Hematopoietic multipotent progenitor cell treated with erythropoietin and hydrocortisone succinate and interleukin-3 and kit ligand, for 17 days (in vitro differentiated cells): Measurements from ENCODE around the gene MAML2.

Experiments used
- DNase-seq: peaks from one replicate; pipeline ENCODE4 v3.0.0-alpha.2; 2015; ENCODE audit warnings: low spot score

MAML2 gene

DNA sequence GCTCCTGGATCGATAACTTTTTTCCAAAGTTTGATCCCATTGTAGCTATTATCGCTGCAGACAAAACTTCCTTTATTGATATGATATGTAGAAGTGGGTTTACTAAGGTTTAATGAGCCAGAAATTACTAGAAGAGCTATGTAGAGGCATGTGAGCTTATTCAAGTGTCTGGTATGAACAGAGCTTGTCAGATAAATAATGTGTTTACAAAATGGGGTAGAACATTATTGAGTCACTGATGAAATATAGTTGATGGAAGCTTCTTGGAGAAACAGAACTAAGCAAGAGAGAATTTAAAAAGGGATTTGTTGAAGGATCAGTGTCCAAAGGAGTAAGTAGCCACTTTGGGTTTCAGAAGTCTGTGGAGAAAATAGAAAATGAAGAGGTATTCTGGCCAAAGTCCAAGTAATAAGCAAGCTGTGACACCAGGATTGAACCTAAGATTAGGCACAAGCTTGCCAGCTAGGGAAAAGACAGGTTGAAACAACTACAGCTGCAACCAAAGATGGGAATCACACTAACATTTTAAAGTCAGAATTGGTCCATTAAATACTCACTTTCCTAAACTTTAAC lies 104.3 kb downstream of the MAML2 start:
- no peak for DNase-seq

DNA sequence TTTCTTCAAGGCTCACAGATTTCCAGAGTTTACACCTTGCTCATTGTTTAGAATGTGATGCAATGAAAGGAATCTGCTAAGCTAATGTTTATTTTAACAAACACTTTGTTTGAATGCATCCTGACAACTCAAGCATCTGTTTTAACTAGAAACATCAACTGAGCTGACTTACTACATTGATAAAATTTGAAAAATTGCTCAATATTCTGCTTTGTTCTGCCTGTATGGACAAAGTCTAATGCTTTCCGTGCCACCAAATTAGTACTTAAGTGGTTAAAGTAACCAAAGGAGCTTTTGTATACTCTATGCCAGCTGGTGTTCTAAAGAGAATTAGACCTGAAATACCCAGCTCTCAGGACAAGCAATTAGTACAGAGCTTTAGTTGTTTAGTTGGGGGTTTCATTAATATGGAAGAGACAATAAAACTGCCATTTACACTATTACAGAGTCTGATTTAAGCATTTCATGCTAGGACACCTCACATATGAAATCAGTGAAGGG lies 105.2 kb downstream of the MAML2 start:
- DNase-seq, result no peak

DNA sequence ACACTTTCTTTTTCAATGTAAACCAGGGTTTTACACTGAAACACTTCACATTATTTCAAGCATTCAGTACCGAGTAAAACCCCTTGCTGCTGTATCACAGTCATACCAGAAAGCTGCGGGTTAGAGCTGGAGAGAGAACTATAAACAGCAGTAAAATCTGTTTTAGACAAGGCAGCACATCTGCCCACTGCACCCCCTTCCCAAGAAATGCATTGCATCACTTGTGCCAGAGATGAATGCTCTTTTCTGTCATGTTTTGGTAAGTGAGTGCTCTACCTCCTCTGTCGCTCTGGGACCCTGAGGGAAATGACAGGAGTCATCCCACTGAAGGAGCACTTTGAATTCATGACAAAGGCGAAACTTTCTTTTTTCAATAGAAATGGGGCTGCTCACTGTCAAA lies 107.2 kb downstream of the MAML2 start:
- no peak for DNase-seq

DNA sequence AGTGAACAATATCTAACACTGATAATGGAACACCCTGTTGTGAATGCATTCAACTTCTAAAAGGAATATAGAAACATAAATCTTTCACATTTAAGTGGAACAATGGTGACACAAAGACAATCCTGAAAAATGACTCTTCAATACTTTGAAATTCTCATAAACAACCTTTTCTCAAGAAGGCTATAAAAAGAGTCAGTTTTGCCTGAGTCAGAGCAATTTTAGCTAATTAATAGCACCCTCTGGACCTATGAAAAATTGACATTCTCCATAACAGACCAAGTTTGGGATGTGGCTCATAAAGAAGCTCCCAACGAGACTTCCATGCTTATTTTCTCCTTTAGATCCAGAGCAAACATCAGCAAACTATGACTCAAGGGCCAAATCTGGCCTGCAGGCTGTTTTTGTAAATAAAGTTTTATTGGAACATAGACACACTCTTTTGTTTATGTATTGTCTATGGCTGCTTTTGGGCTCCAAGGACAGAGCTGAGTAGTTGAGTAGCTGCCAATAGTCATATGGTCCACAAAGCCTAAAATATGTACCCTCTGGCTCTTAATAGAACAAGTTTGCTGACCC lies 108.0 kb downstream of the MAML2 start:
- DNase-seq, result no peak

DNA sequence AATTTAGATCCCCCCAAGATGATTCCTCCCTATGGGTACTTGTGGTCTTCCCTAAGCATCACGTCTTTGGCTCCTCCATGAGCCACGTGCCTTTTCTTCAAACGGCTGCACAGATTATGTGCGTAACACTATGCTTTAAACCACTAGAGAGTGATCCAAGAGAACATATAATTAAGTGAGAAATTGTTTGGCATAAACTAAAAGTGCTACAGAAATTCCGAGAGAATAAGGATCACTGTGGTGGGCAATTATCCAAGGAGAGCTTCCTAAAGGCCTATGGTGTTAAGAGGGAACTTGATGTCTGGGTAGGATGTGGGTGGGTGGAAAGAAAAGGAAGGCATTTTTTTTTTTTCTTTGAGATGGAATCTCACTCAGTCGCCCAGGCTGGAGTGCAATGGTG lies 110.9 kb downstream of the MAML2 start:
- no peak for DNase-seq

DNA sequence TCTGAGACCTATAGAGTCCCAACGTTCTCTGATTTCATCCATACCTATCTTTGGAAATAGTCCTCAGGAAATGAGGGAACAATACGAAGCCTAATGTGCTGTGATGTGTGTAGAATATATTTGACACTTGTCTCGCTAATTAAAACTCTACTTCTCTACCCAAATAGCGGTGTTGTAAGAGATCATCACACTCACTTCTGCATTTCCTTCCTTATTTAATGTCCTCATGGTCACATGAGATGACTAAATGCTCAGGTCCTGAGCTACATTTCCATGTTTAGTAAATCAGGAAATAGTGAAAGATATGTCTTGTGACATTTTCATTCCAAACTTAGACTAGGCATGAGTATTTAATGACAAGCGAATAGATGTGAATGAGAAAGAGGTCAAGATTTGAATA lies 112.3 kb downstream of the MAML2 start:
- no peak for DNase-seq

DNA sequence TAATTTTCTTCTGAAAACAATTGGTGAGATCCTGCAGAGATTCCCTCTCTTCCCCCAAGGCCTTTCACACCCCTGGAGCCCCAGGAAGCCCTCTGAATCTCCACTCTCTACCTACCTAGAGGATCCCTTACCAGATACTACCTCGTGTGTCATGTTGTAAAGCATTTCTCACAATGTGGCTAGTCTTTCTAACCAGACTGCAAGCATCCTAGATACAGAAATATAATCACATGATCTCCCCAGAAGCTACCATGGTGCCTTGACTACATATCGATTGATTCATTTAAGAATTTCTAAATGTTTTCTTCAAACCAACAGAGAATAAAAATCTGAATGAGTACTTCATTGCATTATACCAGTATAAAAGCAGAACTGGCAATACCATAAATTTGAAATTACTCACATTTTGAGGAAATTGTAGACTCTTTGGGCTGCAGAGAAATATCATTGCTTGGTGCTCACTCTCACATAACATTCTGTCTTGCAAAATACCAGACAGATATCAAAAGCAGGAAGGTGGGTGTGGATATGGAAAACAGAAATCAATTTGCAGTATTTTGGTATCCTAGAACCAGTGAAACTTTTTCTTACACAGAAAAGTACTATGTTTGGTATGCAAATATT lies 113.5 kb downstream of the MAML2 start:
- no peak for DNase-seq

DNA sequence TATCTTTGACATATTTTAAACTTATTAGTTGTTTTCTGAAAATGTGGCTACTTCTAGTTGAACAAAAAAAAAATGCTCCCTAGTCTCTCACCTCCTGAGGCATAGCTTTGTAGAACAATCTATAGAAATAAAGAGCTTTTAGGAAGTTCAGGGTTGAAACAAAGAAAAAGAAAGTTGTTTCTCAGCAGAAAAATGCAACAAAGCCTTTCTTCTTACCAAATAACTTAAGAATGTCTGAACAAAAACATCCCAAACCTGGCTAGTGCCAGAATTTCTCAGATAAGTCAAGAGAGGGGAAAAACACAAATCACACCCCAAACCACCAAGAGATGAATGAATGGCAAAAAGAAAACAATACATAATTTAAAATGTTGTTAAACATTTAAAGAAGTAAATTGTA lies 114.1 kb downstream of the MAML2 start:
- DNase-seq, result no peak

DNA sequence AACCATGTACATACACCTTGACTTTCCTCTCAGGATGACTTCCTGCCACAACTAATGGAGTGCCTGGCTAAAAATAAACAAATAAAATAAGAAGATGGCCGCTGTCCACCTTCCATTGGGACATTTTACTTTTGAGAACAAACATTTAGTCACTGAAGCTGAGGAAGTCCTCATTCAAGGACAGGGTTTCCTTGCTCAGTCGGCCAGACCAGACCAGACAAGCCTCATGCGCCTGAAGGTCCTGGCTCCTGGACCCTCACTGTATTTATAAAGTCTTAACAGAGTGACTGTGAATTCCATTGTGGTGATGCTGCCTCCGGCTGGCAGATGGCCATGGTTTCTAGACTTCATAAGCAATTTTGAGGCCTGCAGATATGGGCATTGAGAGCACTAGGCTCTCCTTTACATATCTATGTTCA lies 114.5 kb downstream of the MAML2 start:
- no peak for DNase-seq

DNA sequence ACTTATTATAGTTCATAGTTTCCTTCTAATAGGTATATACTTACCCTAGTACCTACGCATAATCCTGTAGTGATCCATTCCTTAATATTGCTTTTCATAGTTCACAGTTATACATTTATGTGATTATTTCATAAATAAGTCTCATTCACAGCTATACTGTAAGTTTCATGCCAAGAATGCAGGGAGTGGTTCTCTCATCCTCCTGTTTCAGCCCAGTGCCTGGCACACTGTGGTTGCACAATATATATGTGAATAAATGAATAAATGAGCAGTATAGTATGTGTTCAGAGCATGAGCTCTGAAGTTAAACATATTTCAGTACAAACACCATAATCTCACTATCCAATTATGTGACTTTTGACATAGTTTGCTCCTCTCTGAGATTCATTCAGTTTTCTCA lies 115.8 kb downstream of the MAML2 start:
- no peak for DNase-seq

DNA sequence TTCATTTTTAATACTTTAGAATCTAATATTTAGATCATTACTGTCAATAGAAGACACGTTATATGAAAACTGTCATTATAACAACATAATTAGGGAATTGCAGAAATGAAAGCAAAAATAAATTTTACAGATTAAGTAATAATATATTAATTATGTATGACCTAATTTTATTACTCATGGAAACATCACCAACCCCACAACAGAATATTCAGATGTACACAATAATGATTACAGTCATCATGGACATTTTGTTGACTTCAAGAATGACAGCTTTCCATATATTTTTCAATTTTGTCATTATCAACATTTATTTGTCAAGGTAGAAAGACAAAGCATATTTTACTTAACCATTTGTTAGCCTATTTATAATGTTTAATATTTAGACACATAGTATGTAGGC lies 119.9 kb downstream of the MAML2 start:
- no peak for DNase-seq

DNA sequence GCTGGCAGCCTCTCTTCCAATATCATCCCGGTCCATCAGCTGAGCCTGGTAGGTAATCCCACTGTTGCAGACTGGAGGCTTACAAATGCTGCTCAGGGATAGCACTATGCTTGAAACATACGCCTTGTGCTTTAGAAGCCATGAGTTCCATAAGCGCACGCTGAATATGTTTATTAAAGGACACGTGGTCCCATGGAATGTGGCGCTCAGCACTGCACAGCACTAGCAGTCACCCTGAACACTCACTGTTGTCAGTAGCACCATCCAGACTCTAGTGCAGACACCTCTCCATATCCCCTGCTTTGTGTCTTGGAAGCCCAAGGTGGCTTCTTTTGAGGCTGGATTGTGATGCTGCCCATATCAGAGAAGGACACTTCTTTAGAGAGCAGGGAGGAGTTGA lies 120.9 kb downstream of the MAML2 start:
- DNase-seq, result no peak

DNA sequence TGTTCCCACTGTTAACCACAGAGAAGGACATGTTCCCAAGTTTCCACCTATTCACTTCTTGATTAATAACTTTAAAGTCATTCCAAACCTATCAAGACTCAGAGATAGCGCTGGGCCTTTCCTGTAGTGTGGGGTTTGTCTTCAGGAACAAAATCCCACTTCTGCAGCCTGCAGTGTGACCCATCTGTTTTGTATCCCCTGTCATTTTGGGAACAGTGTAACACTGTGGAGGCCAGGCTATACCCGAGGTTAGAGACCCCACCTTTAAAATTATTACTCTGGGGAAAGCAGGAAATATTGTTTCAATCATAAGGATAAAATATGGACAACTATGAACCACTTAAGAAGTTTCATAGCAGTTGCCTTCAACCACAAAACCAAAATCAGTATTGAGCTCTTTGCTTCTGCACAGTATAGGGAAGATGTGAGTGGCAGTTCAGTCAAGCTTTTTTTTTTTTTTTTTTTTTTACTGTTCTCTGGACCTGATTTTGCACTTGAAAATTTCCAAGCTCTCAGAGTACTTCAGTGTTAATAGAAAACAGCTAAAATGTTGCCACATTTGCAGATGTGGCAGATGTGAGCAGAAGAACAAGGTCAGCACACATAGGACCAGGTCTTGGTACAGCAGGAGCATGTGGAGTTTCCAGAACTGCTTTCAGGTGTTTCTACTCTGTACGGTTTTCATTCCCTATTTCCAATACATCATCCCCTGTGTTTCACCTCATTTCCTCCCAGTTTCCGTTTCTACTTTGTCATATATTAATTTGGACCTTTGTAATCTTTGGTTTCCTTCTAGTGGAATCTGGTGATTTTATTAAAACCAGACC lies 121.5 kb downstream of the MAML2 start:
- no peak for DNase-seq

DNA sequence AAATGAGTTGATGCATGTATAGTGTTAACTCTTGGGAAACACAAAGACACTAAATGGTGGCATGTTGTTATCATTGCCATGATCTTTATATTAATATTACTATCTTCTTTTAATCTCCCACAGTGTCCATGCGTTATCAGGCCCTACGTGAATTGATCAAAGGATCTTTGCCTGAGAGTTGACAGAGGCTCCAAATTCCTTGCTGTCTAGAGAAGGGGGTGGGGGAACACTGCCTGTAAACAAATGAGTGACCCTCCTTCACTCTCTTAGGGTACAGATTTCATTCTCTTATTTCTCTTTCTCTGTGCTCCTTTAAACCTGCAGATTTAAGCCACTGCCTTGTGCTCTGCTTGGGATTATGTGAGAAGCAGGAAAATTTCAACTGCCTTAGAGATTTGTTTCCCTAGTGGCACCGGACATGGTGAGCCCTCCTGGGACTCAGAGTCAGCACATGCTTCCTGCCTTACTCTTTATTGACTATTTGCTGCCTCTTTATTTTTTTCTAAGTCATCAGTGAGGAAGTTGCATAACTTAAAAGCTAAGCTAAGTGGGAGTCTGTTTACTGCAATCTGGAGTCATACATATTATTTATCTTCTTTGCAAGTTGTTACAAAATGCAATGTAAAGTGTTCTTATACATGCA lies 122.9 kb downstream of the MAML2 start:
- DNase-seq, result no peak

DNA sequence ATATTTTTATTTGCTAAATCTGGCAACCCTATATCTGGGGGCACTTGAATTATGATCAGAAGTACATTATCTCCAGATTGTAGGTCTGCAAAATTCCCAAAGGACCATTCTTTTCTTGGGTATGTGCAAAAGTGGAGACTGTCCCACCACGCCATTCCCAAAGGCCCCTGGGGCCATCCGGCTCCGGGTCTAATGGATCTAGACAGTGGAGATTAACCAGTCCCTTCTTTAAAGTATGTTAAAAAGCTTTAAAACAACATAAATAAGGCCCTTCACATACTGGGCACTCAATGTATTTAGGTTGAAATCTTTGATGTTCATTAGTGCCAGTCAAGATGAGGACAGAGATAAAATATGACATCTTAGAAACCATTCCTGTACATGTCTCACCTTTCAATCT lies 124.1 kb downstream of the MAML2 start:
- DNase-seq, result no peak

DNA sequence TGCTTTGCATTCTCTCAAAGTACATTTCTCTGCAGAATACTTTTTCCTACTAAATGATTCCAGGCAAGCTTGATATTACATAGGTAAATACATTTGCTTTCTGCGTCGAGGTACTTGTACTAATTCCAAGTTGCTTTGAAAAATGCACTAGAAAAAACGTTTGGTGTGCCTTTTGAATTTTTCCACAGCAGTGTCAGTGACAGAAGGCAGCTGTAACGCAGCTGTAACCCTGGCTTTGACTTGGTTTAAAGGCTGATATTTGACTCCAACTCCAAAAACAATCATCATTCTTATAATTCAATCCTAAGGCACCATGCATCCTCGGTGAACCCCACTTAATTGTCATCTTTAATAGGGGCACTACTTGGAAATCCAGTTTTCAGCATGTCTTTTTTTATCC lies 125.0 kb downstream of the MAML2 start:
- no peak for DNase-seq

DNA sequence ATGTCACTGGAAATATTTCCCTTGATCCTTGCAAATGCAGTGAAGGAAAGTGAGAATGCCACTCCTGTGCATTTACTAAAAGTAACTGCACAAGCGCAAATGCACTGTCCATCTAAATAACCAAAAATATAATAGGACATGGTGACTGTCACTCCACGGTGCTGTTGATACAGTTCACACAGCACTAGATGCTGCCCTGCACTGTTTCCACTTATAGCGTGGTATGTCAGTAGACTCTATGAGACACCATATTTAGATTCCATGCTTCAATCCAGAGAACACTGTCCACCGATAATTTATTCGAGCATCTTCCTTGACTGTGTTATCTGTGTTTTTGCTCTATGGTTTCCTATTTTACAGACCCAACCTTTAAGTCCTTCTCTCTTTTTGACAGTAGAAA lies 125.8 kb downstream of the MAML2 start:
- DNase-seq, result no peak

DNA sequence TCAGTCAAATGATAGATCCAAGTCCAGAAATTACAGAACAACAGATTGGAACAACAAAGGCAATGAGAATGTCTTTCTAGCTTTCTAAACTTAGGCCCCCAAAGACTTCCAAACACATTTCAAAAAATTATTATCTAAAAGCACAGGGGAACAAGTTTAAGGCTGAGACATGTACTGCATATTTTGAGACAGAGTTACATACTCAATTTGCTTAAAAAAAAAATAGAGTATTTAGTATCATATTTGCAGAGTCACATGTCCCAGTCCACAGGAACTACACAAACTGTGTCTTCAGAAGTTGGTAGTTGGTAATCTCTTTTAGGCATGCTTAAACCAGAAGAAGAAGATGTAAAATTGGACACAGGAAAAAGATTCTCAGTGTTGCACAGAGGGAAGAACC lies 127.2 kb downstream of the MAML2 start:
- no peak for DNase-seq

DNA sequence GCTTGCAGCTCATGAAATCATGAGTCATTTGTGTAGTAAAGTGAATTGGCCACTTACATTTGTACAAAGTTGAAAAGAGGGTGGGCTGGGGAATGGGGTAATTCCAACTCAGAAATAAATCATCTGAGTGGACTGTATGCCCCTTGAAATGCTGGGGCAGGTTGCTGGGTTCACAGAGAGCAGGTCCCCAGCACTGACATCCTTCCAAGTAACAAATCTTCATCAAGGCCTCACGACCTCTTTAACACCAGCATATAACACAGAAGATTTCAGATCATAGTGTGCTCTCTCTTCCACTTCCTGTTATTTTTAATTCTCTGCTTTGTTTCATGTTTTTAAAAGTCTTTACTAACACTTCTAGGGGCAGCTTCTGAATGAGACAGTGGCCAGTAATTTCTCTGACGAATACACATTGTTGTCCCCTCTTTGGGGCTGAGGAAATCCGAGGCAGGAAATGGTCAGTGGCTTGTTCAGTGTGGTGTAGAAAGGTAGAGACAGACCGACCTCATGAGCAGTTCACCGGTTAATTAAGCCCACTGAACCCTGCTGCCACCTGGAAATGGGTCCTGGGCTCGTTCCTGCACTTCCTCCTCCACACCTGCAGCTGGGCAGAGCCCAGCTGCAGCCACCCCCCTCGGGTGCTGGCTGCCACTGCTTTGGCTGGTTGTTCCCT lies 127.7 kb downstream of the MAML2 start:
- DNase-seq, result no peak

DNA sequence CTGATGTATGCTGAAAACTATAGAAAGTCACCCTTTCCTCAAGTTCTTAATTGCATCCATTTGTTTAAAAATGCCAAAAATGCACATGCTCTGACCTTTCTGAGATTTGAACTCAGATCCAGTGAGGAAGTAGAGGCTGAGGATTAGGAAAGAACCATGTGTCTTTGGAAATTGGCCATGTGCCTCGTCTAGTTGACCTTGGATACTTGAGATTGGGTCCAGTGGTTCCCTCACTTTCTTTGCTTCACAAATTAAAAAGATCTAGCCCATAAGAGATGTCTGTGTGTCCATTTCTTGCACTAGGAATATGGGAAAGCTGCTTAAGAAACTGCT lies 128.3 kb downstream of the MAML2 start:
- DNase-seq, result no peak

DNA sequence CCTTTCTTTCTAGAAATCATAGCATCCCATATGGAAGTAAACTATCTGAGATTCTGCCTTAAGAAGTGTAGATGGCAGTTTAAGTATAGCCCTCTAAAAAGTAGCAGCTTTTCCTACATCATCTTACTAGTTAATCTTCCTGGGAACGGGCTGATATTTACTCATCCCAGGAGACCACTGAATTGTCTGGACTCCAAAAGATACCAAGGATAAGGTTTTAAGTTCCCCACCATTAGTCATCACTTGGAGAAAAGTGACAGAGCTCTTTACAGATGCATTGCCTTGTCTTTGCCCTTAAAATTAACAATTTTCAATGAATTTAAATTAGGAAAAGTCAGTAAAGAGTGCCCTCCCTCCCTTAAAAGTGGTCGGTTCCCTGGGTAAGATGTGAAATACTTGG lies 129.5 kb downstream of the MAML2 start:
- DNase-seq, result no peak

DNA sequence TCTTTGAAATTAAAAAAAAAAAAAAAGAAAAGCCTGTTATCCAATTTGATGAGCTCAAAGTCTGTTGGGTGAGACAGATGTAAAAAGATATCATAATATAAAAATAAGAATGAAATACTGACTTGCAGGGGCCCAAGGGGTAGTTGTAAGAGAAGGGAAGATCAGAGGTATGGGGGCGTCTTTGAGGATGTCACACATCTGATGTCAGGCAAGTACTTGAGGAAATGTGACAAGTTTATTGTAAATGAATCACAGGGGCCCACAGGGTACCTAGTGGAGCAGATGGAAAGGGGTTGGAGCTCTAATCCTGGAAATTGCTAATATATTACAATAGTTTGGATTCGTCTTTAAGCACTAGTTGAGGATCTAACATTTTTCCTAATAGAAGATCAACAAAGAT lies 131.6 kb downstream of the MAML2 start:
- no peak for DNase-seq
